T-helper 9 cell (primary cell): ENCODE results near the gene SYNRG.
A peak's percentile ranks its signal among the peaks of the same experiment; 100 is the strongest.

Experiments
- DNase-seq: peaks from one replicate; pipeline ENCODE4 v3.0.0-alpha.2; 2020

SYNRG gene

DNA sequence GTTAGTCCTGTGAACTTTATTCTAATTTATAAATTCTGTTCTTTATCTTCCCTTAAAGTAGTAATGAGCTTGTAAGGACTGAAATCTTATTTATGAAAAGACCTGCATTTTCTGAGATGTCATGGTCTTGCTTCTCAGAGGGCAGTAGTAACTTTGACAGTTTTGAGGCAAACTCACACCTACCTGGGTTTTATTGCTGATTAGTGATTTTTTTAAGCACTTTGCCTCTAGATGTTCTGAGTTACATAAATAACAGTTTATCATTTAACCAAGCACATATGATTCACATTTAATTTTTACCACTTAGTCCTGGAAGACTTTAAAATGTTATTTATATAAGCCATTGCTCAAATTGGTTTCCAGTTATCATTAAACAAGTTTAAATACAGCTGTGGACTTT, 108.8 kb downstream of the SYNRG start:
- no peak for DNase-seq

DNA sequence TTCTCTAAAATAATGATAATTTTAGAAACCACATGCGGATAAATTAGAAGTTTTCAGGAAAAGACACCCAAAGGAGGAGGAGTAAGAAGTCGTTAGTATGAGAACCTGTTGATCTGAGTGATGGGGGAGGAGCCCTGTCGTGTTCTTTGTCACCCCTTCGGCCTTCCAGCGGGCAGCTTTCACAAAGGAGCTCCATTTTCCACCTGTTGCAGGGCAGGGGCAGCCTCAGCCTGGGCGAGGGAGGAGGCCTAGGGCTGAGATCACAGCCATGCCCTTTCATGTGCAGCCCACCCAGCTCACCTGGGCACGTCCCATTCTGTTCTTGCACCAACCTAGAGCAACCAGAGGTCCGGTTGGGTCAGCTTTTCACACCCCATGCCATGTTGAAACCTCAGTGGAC, 114.2 kb downstream of the SYNRG start:
- no peak for DNase-seq

DNA sequence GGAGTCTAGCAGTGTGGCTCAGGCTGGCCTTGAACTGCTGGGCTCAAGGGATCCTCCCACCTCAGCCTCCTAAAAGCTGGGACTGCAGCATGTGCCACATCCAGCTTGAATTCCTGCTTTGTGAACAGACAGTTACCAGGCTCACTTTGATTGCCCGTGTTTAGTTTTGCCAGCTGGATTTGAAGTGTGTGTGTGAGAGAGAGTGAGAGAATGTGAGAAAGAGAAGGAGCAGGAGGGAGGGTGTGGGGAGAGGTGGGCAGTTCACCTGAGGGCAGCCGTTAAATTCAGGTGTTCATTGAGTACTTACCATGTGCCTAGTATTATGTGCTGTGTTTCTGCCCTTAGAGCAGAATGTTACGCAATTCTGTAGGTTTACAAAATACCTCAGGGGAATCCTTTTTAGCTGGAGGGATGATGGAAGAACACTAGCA, 114.8 kb downstream of the SYNRG start:
- DNase-seq = no peak

DNA sequence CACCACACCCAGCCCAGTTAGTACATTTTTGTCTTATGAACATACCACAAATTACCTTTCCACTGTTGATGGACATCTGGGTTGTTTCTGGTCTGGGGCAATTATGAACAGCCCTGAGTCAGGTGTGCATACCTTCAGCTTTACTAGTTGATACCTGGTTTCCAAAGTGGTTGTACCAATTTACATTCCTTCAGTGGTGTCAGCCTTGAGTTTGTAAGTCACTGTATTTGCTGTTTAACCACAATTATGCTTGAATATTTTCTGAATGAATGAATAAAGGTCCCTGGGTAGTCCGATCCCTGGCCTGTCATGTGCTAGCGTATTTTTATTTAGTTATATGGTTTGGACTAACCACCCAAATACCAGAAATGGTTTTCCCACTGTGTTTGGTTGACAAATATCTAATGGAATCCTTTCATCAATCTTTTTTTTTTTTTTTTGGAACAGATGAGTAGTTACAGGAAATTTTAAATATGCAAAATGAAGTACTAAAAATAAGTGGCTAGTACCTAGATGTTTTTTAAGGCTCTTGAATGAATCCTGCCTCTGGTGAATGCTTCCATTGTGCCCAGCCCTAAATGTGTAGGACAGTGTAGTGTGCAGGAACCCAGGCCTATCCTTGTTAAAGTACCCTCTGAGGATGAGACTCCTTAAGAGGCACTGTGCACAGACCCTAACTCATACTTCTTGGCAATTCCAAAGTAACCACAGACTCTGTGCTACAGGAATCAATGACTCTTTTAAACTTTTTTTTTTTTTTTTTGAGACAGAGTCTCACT, 115.8 kb downstream of the SYNRG start:
- no peak for DNase-seq

DNA sequence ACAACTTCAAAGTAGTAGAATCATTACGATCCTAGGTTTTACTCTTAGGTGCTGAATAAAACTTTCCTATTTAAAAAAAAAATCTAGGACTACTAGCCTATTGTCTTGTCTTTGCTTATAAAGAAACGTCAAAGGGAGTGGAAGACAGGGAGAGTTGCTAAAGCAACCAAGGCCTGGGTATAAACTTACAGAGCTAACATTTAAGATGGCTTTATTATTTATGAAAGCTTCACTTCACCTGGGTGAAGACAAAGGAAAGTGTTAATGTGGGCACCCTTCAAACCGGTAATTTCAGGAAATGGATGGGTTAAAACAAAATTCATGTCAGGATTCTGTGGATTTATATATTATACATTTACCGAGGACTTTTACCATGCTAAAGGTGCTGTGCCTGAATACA, 117.1 kb downstream of the SYNRG start:
- DNase-seq = no peak

DNA sequence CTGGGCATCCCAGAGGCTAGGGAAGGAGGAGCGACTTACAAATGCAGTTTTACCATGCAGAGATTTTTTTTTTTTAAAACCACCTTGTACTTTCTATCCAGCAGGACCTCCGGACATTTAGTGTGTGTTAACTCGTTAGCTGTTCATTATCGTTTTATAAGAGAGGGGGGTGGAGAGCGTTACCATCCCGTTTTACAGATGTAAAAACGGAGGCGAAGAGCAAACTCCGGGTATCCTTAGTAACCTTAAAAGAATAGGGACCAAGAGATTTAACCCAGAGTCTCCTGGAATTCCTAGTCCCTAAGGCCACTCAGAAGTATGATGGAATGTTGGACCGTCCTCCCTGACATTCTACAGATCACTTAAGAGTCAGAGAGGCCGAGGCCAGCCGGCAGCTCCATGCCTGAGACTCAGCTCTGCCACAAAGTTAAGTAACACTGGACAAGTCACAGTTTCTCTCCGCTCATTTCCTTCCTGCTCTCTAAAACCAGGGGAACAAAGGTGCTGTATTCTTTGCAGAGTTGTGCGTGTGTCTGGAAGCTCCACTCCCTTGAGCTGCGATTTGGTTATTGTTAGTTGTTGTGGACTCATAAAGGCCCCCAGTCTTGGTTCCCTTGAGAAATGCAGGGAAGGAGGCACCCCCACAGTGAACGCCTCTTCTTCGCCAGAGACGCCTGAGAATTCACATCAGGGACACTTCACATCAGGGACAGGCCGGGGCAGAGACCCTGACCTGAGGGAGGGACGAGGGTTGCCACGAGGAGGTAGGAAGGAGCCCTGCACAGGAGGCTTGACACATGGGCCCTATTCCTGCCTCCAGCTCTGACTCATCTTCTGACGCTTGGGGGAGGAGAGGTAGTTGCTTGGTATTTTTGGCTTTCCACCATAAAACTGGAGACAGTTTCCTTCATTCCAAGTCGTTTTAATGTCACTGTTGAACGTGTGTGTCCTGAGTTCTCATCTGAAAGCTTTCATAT, 118.3 kb downstream of the SYNRG start:
- no peak for DNase-seq

DNA sequence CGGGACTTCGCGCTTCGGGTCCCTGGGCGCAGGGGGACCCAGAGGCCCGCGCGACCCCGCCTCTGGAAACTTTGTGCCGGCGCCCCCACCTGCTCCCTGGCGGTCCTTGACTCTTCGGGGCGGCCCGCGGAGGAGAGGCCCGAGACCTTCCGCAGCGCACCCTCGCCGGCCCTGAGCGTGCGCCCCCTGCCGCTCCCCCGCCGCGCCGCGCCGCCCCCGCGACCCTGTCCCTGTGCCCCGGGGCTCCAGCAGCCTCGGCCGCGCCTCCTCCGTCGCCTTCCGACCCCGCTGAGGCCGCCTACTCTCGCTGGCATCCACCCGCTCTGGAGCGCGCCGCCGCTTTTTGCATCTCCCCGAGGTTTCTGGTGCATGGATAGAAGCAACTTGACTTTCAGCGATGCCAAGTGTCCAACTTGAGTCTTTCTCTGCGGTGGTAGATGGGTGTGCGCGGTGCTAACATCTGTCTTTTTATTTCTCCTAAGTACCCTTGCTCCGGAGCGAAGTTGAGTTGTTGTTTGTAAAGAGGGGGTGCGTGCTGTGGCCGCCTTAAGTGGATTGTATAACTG, 119.1 kb downstream of the SYNRG start:
- peak; percentile 65 for DNase-seq

DNA sequence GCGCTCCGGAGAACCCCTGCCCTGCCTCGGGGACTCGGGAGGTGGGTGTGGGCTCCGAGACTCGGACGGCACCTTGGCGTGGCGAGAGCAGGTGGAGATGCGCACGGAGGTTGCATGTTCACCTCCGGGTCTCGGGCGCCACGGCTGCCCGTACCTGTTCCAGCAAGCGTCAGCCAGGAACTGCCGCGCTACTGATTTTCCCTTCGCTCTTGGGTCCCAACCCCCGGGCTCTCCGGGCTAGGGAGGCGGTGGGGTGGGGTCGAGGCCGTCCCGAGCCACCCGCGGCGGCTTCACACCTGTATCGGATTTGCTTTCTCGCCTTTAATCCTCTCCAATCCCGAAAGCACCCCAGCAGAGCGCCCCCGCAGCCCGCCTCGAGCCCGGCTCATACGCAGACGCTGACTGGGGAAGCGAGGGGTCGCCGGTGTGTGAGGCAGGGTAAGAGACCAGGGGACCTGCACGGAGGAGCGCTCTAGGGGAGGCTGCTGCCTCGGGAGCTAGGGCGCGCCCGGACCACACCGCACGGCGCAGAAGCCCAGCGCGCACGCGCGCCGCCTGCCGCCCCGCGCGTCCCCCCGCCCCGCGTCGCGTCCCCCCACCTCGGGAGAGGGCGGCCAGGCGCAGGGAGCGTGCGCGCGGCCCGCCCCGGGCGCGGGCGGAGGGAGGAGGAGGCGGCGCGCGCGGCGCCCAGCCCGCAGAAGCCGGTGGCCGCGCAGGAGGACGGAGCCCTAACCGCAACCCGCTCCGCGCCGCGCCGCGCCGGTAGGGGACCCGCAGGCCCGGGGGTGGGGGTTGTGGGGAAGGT, 119.8 kb downstream of the SYNRG start, which contains the start of gene DUSP14:
Gene DUSP14 (plus strand): TSS at position 695 of the 805 bp plus-strand sequence. CDS start 22,382 bp downstream, outside the sequence.
- DNase-seq = peak; percentile 73

DNA sequence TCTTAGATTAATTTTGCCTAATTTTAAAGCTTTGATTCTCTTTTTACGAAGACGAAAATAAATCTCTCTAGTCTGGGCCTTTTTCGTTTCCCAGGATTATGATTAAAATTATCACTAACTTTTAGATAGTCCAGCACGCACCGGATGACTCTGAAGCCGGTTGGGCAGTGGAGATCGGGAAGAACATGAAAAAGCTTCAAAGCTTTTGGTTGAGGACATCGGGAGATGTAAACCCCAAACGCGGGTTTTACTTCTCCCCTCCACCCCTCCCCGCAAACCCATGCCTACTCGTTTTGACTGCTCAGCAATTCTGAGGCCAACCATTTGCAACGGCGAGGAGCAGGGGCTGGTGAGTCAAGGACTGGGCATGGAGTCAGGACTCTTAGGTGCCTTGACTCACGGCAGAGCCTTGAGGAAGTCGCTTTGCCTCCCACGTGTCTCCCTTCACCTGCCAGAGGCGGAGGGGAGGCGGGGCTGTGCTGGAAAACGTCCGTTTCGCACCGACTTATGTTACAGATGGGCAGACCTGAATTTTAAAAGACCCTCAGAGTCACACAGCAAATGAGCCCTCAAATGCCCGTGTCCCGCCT, 120.5 kb downstream of the SYNRG start:
- peak; percentile 42 for DNase-seq

DNA sequence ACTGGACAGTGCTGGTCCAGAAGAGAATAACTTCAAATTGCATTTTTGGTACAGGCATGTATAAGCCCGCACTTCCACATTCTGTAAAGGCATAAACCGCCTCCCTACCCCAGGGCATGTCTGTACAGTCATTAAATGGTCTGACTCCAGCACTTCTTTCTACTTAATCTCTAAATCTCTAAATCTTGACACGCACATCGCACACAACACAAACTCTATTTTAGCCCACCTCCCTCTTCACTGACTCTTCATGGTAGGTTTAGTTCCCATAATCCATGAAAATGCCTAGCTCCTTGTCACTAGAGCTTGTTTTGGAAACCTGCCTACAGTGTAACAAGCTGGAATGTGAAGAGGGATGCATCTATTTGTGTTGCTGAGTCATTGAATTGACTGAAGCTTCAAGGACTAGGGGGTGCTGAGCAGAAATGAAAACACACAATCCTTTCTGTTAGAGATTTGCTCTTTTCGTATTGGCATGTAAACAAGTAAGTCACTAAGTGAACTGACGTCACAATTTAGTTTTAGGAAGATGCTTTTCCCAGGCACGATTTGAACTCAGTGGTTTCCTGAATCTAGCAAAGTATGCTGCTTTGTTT, 121.1 kb downstream of the SYNRG start:
- no peak for DNase-seq

DNA sequence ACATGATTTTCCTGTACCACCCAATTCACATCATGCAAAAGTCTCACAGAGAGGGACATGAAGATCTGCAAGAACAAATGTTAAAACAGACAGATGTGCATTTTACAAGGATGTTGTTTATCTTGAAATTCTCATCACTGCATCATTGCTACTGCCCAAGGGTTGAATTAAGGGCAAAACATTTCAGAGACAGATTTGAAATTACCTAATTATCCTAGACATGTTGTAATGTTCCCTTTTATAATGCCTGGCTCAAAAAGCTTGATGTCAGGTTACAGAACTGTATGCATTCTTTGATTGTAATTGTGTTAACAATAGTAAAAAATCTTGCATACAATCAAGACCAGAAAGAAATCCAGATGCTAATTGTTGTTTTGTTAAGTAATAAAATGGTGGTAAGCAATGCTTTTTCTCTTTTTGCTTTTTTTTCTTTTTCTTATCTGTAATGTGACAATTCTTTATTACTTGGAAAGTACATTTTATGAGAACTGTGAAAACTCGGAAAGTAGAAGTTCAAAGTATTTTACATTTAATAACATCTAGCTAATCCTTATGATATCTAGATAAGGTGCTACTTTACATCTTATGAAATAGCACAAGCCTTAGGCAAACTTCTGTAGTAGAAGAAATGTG, 123.2 kb downstream of the SYNRG start:
- DNase-seq = no peak

DNA sequence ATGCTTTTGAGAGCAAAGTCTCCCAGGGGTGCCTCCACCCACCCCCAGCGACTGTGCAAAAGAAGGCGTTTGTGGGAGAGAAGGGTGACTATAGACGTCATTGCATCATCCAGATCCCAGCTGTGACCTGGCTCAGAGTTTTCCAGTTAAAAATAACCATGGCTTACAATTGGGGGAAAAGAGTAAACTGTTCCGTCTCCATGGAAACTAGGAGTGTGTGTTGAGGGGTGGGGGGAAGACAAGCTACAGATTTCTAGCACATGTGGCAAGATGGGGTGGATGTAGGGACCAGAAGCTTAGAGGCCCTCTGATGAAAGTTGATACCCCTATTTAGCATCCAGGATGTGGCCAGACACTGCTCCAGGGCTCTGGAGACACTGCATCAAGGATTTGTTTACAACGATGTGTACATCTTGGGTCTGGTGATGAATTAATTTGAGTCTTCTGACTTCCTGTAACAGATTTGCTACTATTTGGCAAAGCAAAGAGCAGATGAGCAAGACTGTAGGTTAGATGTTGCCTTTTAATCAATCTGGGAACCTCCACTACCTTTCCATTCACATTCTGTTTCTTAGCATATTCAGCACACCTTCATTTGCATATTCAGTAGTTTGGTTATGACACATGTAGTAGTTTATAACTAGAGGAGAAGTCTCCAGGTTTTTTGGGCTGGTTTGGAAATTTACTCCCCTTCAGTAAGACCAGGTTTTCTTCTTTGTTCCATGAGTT, 125.7 kb downstream of the SYNRG start:
- no peak for DNase-seq

DNA sequence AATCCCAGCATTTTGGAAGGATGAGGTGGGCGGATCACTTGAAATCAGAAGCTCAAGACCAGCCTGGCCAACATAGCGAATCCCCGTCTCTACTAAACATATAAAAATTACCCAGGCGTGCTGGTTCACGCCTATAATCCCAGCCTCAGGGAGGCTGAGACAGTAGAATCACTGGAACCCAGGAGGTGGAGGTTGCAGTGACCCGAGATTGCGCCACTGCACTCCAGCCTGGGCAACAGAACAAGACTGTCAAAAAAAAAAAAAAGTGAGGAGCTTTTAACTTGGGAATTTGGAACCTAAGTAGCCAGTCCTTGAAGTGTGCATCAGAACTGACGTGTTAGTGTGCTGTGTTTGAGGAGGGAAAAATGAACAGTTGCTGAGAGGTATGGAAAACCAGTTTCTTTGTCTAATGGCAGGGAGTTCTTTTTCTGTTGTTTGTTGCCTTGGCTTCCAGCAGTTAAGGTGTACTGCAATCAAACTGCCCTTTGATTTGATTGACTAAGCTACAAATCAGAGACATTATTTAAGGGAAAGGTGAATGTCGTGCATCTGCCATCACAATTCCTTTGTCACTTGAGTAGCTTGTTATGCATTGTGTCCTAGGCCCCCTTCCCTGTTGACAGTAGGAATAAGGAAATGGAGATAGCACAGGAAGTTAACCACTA, 128.1 kb downstream of the SYNRG start:
- no peak for DNase-seq

DNA sequence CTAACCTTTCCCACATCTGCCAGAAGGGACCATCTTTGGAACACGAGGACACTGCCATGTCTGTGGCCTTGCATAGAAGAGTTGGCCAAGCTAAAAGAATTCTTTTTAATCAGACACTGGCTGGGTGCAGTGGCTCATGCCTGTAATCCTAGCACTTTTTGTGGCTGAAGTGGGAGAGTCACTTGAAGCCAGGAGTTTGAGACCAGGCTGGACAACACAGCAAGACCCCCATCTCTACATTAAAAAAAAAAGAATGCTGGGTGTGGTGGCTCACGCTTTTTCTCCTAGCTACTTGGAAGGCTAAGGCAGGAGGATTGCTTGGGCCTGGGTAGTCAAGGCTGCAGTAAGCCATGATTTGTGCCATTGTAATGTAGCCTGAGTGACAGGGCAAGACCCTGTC, 128.8 kb downstream of the SYNRG start:
- no peak for DNase-seq

DNA sequence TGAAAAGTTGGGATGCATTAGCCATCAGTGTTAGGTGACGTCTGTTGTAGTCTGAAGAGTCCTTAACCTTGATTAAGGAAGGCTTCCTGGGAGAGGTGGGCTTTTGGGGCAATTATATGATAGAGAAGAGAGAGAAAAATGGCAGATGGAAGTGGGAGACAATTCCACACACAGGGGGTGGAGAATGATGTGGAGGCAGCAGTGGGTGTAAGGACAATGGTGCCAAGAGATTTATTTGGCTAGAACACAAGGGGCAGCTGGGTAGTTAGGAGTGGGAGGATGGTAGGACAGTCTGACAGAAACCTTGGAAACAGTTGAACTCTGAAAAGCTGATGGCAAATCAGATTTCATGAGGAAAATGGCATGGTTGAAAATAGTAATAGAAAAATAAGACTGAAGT, 130.2 kb downstream of the SYNRG start:
- DNase-seq = no peak

DNA sequence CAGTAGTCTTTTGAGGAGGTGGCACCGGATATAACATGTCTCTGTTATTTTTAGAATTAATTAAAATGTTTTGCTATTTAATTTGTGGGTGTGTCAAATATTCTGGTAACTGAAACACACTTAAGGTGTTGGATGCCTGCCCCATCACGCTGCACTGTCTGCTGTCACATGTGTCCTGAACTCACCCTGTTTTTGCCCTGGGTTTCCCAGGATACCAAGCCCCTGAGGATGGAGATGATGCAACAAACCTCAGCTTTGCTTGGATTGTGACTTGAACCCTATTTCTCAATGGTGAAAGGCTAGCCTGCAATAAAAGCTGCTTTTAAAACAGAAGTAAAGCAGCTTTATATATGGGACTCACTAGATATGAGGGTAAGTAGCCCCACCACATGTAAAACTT, 131.0 kb downstream of the SYNRG start:
- no peak for DNase-seq

DNA sequence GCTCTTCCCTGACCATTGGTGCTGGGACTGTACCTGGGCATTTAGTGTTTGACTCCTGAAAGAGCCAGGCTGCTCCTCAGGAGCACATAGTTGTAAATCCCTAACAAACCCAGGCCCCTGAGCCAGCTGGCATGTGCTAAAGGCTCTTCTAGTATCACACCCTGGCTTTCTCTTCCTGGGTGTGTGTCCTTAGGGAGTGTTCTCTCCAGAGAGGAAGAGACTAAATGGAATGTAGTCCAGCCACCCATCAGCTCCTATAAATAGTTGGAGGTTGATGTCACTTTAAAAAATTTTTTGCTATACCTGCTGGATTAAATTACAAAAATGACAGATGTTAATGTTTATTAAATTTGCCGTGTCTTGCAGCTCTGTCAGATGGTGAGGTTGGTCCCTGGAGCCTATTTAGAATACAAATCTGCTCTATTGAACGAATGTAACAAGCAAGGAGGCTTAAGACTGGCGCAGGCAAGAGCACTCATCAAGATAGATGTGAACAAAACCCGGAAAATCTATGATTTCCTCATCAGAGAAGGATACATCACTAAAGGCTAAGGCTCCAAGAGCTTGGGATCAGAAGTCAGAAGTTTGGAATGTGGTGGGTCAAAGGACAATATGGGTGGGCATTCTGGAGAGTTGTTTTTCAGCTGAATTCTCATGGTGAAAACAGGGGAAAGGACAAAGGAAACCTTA, 132.6 kb downstream of the SYNRG start:
- no peak for DNase-seq

DNA sequence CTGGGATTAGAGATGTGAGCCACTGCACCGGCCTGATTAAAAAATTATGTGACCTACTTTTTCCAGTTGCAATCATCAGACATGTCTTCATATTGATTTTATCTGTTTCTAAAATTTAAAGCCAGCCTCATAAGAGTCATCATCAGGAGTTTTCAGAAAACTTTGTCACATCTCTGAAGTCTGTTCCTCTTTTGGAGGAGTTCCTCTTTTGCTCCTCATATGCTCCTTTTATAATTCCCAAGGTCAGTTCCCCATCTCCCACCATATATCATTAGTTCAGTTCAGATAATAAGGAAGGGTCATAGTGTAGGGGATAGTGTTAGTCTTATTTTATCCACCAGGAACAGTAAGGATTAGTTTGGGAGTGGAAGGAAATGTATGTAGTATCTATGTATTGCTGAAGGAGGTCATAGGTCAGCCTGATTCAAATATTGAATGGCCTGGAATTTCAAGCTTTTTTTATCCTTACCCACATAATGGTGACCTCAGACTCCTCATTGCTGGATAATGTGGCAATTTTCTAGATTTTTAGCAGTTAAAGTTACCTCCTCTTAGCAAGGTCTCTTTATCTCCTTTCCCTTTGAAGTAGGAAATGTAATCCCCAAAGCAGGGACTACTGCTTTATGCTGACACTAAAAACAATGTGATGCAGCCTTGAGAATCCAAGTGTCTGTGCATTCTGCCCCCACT, 133.3 kb downstream of the SYNRG start:
- no peak for DNase-seq

DNA sequence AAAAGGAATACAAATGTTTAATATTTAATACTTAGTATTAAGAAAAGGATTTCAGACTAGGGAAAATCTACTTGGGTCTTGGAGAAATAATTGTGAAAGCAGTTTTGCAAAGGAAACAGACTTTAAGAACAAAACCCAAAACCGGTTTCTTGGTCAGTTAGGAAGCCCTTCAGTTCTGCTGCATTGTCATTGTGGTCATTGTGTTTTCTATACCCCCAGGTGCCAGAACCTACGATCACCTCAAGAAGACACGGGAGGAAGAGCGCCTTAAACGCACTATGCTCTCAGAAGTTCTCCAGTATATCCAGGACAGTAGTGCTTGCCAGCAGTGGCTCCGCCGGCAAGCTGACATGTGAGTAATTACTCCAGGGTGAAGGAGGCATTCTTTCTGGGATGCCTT, 139.0 kb downstream of the SYNRG start:
- no peak for DNase-seq
